ENCODE measurements around the gene XXYLT1. TPM values are rescaled to one million over a fixed set of nuclear protein-coding genes. Genes with fewer than 3 reads are reported as not detected.

The XXYLT1 gene
- total and polyA plus RNA-seq, 10 of the 15 experiments (the other 5 are each of a cell fraction or from before 2014, with no cell fraction given): 1.2 to 14.2 (median 9.3) TPM

DNA sequence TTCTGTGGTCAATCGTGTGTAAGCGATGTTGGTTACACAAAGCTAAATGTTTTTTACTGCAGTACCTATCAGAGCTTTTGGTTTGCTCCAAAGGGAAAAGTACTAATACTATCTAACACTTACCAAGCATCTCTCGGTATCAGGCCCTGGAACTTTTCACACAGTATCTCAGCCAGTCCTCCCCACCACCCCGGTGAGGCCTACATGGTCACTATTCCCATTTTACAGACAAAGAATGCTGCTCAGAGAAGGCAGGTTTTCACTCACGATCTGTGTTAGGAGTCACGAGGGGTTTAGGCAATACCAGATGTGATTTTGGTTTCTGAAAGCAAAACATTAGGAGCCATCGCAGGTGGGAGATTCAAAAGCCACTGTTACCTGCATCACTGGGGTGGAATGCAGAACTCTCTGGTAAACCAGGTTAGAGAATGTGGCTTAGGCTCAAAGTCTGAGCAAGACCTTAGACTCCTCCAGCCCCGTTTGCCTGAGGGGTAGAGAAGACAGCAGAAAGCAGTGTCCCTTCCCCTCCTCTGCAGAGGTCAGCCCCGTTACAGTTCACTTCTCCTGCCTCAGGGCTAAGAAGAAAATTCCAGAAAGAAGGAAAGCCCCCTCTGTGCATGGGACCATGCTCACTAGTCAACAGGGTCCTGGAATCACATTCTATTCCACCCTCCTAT is 57.2 kb downstream of the XXYLT1 start (continued):
- no peak for TF ChIP-seq CHD2 (IDR thresholded peaks at IDR 0.05; ENCODE audit: borderline replicate concordance, low read depth, low read length)
- TF ChIP-seq, protein P1, sequence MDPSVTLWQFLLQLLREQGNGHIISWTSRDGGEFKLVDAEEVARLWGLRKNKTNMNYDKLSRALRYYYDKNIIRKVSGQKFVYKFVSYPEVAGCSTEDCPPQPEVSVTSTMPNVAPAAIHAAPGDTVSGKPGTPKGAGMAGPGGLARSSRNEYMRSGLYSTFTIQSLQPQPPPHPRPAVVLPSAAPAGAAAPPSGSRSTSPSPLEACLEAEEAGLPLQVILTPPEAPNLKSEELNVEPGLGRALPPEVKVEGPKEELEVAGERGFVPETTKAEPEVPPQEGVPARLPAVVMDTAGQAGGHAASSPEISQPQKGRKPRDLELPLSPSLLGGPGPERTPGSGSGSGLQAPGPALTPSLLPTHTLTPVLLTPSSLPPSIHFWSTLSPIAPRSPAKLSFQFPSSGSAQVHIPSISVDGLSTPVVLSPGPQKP (IDR thresholded peaks at IDR 0.05; ENCODE audit: low read depth, low read length): no peak
- no peak for TF ChIP-seq ZSCAN29 (IDR thresholded peaks at IDR 0.05)
- no peak for TF ChIP-seq HDAC6 (IDR thresholded peaks at IDR 0.05; ENCODE audit: unreplicated experiment)
- TF ChIP-seq SMAD1 (IDR thresholded peaks at IDR 0.05; ENCODE audit: low read depth, partially characterized antibody): no peak
- TF ChIP-seq SRF (IDR thresholded peaks at IDR 0.05; ENCODE audit: low read depth in 2 of 2, low read length in 2 of 2): no peak

DNA sequence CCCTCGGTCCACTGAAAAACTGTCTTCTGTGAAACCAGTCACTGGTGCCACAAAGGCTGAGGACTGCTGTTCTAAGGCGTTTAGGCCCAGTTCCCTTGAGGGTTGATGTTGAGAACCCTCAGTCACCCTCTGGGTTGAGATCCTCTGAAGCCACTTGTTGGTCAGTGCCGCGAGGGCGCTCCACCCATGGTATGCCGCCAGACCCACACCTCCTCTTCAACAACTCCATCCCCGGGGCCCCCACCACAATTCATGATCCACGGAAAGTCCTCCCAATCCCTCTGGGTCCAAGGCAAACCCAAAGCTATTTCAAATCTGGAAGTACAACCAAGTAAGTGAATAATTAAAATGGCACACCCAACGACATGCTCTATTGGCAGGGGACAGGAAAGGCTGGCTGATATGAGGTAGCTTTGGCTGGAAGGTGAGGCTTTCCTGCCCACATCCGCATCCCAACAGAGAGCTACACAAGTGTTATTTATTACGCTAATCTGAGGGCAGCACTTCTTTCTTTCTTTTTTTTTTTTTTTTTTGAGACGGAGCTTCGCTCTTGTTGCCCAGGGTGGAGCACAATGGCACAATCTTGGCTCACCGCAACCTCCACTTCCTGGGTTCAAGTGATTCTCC is 58.1 kb downstream of the XXYLT1 start:
- no peaks in the 10 kb centered on the region; the same call in 2 of the 3 replicates for H3K9me3 ChIP-seq (replicated peaks; ENCODE audit: control insufficient read depth, insufficient read depth, low read length)
- CTCF ChIA-PET: no interaction called here
- TF ChIP-seq CEBPB (IDR thresholded peaks at IDR 0.05; ENCODE audit: borderline replicate concordance in 1 of 2, low read depth in 2 of 2, low read length in 2 of 2) (no peak), SPI1 (IDR thresholded peaks at IDR 0.05; ENCODE audit: borderline replicate concordance, insufficient read depth, low read depth, low read length) (no peak), DPF2 (IDR thresholded peaks at IDR 0.05) (no peak), EZH2 (IDR thresholded peaks at IDR 0.05; ENCODE audit: borderline replicate concordance, control insufficient read depth, low read depth, low read length) (no peak), RUNX3 (IDR thresholded peaks at IDR 0.05; ENCODE audit: low read length) (no peak), HDGF (IDR thresholded peaks at IDR 0.05) (no peak), ZSCAN29 (IDR thresholded peaks at IDR 0.05) (no peak), NR2F1 (conservative IDR thresholded peaks at IDR 0.05) (no peak), BACH1 (IDR thresholded peaks at IDR 0.05; ENCODE audit: borderline replicate concordance) (no peak), EED (IDR thresholded peaks at IDR 0.05; ENCODE audit: low read depth) (no peak), MTA3 (IDR thresholded peaks at IDR 0.05; ENCODE audit: borderline replicate concordance, low read length) (no peak), POU2F2 (IDR thresholded peaks at IDR 0.05; ENCODE audit: borderline replicate concordance, low read depth, low read length) (no peak), YBX1 (IDR thresholded peaks at IDR 0.05) (no peak)
- TF ChIP-seq, protein P2, sequence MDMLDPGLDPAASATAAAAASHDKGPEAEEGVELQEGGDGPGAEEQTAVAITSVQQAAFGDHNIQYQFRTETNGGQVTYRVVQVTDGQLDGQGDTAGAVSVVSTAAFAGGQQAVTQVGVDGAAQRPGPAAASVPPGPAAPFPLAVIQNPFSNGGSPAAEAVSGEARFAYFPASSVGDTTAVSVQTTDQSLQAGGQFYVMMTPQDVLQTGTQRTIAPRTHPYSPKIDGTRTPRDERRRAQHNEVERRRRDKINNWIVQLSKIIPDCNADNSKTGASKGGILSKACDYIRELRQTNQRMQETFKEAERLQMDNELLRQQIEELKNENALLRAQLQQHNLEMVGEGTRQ (IDR thresholded peaks at IDR 0.05; ENCODE audit: borderline replicate concordance, low read depth, low read length): no peak

More for the DNA sequence above, 58.1 kb downstream of the XXYLT1 start:
- no peak for DNase-seq (ENCODE audit: low read depth, low spot score)
- SMC1A ChIA-PET (ENCODE audit: uncharacterized antibody, unreplicated experiment): interaction anchor here (0.7 to 0.9 kb wide), 3 partner anchors 10 to 79 kb away, joined by 3 to 4 read pairs (median 3); no protein-coding TSS in a partner anchor
- intact Hi-C loops (cut with micrococcal nuclease; ENCODE audit: unreplicated experiment) (no loop called here), in situ Hi-C loops (cut with MboI) (no loop called here)
- Histone ChIP-seq H3K4me3 (no peak overlapping the region), H3K9ac (ENCODE audit: control insufficient read depth, insufficient read depth, low read length) (no peak overlapping the region), H3K27ac (ENCODE audit: control insufficient read depth, insufficient read depth) (no peak overlapping the region), H4K20me1 (ENCODE audit: control insufficient read depth, insufficient read depth) (no peaks in the 10 kb centered on the region), H2AFZ (ENCODE audit: control insufficient read depth, low read depth, low read length) (no peak overlapping the region), H3K4me1 (ENCODE audit: control insufficient read depth, insufficient read depth, low read length) (peaks cover 15% of the 10 kb centered on the region), H3K27me3 (replicated peaks in 1 of 2; ENCODE audit: control insufficient read depth in 2 of 2, insufficient read depth in 2 of 2, low read length in 1 of 2) (no peaks in the 10 kb centered on the region), H3K79me2 (ENCODE audit: control insufficient read depth, insufficient read depth, low read length) (no peaks in the 10 kb centered on the region; the same call in 1 of the 2 replicates), H3K4me2 (ENCODE audit: control insufficient read depth, insufficient read depth) (no peak overlapping the region), H3K36me3 (ENCODE audit: control insufficient read depth in 2 of 2, insufficient read depth in 2 of 2, low read length in 1 of 2) (no peaks in the 10 kb centered on the region)
- no peak for ATAC-seq
- POLR2A ChIA-PET: interaction anchor here (0.6 kb wide), 1 partner anchor 10 kb away, joined by 3 read pairs; no protein-coding TSS in a partner anchor
- WGBS (ENCODE audit: insufficient coverage, insufficient replicate concordance, low lambda C conversion rate, missing lambda C conversion rate): 88% methylated on average over 12 of the region's 14 CpGs
- FAIRE-seq: no peak
- BruUV-seq (replicated peaks): no TSS peak
- RAD21 ChIA-PET (ENCODE audit: unreplicated experiment): no interaction called here
